Epithelial cell of esophagus (primary cell): Measurements from ENCODE around the gene SORD.

Experiments used
- DNase-seq: peaks from one replicate; pipeline ENCODE4 v3.0.0; 2010; ENCODE audit warnings: low read depth
- H3K4me3 ChIP-seq: 2 replicates; pipeline ENCODE4 v1.5.1; 2011; ENCODE audit warnings: mild to moderate bottlenecking, low read length, control low read depth
- CTCF ChIP-seq: IDR thresholded peaks from 2 replicates; pipeline ENCODE4 v1.5.1; 2011; ENCODE audit warnings: low read depth, mild to moderate bottlenecking, low read length, control low read depth, inconsistent platforms; ENCODE audit not compliant: insufficient read depth; ENCODE audit errors: missing control alignments

Gene SORD

GRCh38 chr15:45126535-45127158, 103.7 kb downstream of the SORD start:
- H3K4me3 ChIP-seq, result no peak overlapping the region
- peak; percentile 89 for TF ChIP-seq CTCF
- DNase-seq, result peak; percentile 67
